ENCODE results near the gene CCDC13.
"Not testable (repeated sequence)": the region's sequence is repeated elsewhere in the genome, so short reads cannot be mapped to it uniquely, and the experiment has no call there.

CCDC13 gene

GRCh38 chr3:42772670-42773408 is at the start of gene CCDC13:
Gene CCDC13 (minus strand): TSS chr3:42773253. CDS start chr3:42758345, 14,908 bp downstream.
- peak; percentile 83 to 86 for DNase-seq (ENCODE audit: low read depth in 2 of 2)

GRCh38 chr3:42822828-42823227 is 49.8 kb upstream of the CCDC13 start:
- DNase-seq (ENCODE audit: low read depth in 2 of 2), result no peak

GRCh38 chr3:42820746-42821051 is 47.6 kb upstream of the CCDC13 start:
- DNase-seq (ENCODE audit: low read depth in 2 of 2), result no peak

- DNase-seq (ENCODE audit: low read depth in 2 of 2), result no peak
Observed at GRCh38 chr3:42819351-42819965, 46.4 kb upstream of the CCDC13 start.

GRCh38 chr3:42815826-42816225 is 42.8 kb upstream of the CCDC13 start:
- no peak for DNase-seq (ENCODE audit: low read depth in 2 of 2)

GRCh38 chr3:42814914-42815507 is 42.0 kb upstream of the CCDC13 start:
- no peak for DNase-seq (ENCODE audit: low read depth in 2 of 2)

- no peak for DNase-seq (ENCODE audit: low read depth in 2 of 2)
Observed at GRCh38 chr3:42814246-42814645, 41.2 kb upstream of the CCDC13 start.

GRCh38 chr3:42811118-42811883 is 38.2 kb upstream of the CCDC13 start:
- not testable (repeated sequence) for DNase-seq (ENCODE audit: low read depth in 2 of 2)

GRCh38 chr3:42810706-42811105 is 37.7 kb upstream of the CCDC13 start:
- not testable (repeated sequence) for DNase-seq (ENCODE audit: low read depth in 2 of 2)

GRCh38 chr3:42809202-42809601 is 36.1 kb upstream of the CCDC13 start, which contains the start of gene ACKR2:
Gene ACKR2 (plus strand): TSS chr3:42809445. CDS start chr3:42864503, 55,058 bp downstream.
- no peak for DNase-seq (ENCODE audit: low read depth in 2 of 2)

- DNase-seq (ENCODE audit: low read depth in 2 of 2), result no peak
Observed at GRCh38 chr3:42807929-42808328, 34.9 kb upstream of the CCDC13 start.

GRCh38 chr3:42805141-42805821 is 32.2 kb upstream of the CCDC13 start:
- no peak for DNase-seq (ENCODE audit: low read depth in 2 of 2)

- DNase-seq (ENCODE audit: low read depth in 2 of 2), result no peak
Observed at GRCh38 chr3:42804831-42805132, 31.7 kb upstream of the CCDC13 start.

- peak; percentile 86 to 91 for DNase-seq (ENCODE audit: low read depth in 2 of 2)
Observed at GRCh38 chr3:42804106-42804830, 31.2 kb upstream of the CCDC13 start, which contains the start of gene HIGD1A. Gene HIGD1A (minus strand): TSS chr3:42804490. CDS start chr3:42794253, 10,237 bp downstream.

GRCh38 chr3:42803414-42804105 is 30.5 kb upstream of the CCDC13 start:
- DNase-seq (ENCODE audit: low read depth in 2 of 2), result peak in 1 of 2 donors; percentile 3

GRCh38 chr3:42802876-42803413 is 29.9 kb upstream of the CCDC13 start:
- DNase-seq (ENCODE audit: low read depth in 2 of 2), result no peak

- no peak for DNase-seq (ENCODE audit: low read depth in 2 of 2)
Observed at GRCh38 chr3:42801784-42802183, 28.7 kb upstream of the CCDC13 start.

GRCh38 chr3:42801048-42801620 is 28.1 kb upstream of the CCDC13 start:
- DNase-seq (ENCODE audit: low read depth in 2 of 2), result no peak

GRCh38 chr3:42800251-42800650 is 27.2 kb upstream of the CCDC13 start:
- DNase-seq (ENCODE audit: low read depth in 2 of 2), result no peak

GRCh38 chr3:42799376-42799775 is 26.3 kb upstream of the CCDC13 start:
- no peak for DNase-seq (ENCODE audit: low read depth in 2 of 2)
